Breast epithelium (tissue), 4 donors: Measurements from ENCODE around the gene C12orf75. TPM values are rescaled to one million over a fixed set of nuclear protein-coding genes. Genes with fewer than 3 reads are reported as not detected.

Experiments
- DNase-seq, 2 donors: peaks; one replicate each; pipeline ENCODE4 v3.0.0-alpha.2; 2019; ENCODE audit warnings: low spot score in 2 of 2
- H3K27ac ChIP-seq, 2 donors: fragments of 200-600 bp; sonication (generic) in 1 of 2; one replicate each; pipeline ENCODE4 v1.5.1; 2016 to 2019; ENCODE audit warnings: mild to moderate bottlenecking in 1 of 2
- H3K27me3 ChIP-seq, 2 donors: fragments of 200-600 bp; sonication (generic) in 1 of 2; one replicate each; pipeline versions ENCODE4 v1.5.1 to v1.6.0; 2017 to 2019; ENCODE audit warnings: control low read depth in 1 of 2, mild to moderate bottlenecking in 1 of 2
- H3K36me3 ChIP-seq: fragments of 200-600 bp; one replicate; pipeline ENCODE4 v1.5.1; 2019
- H3K4me1 ChIP-seq, 2 donors: fragments of 200-600 bp; sonication (generic); one replicate each; pipeline ENCODE4 v1.5.1; 2016 to 2019; ENCODE audit warnings: control low read depth in 1 of 2
- H3K4me3 ChIP-seq, 3 donors: fragments of 200-600 bp; sonication (generic); 1 replicate in 2 of 3; 2 replicates in 1 of 3; pipeline ENCODE4 v1.5.1; 2016 to 2019; ENCODE audit warnings: mild to moderate bottlenecking in 3 of 3, moderate library complexity in 2 of 3
- H3K9me3 ChIP-seq, 2 donors: fragments of 200-600 bp; sonication (generic) in 1 of 2; one replicate each; pipeline ENCODE4 v1.5.1; 2016 to 2019; ENCODE audit warnings: control low read depth in 1 of 2
- POLR2A ChIP-seq: fragments of 450-650 bp; IDR thresholded peaks from one replicate; pipeline ENCODE4 v1.6.1; 2016; ENCODE audit warnings: antibody characterized with exemption, mild to moderate bottlenecking, moderate library complexity
- POLR2AphosphoS5 ChIP-seq, 3 donors: sonication (generic); formaldehyde crosslinking; IDR thresholded peaks; one replicate each; pipeline ENCODE4 v1.6.1; 2017; ENCODE audit warnings: antibody characterized with exemption in 3 of 3
- intact Hi-C: fragments of 100-400 bp; cut with DNase I; formaldehyde crosslinking; loops from one replicate; pipeline ENCODE4 v1.15.1; 2023; ENCODE audit warnings: low total_unique reads
- total RNA-seq, 3 donors: library from RNA; depleted of rRNA; stranded (reverse); fragments of >200 nt; gene quantifications; one replicate each; pipeline ENCODE4 v1.1.0, GENCODE V29; 2016
- TF ChIP-seq, protein P1 (sequence below), 3 donors: fragments of 450-650 bp; IDR thresholded peaks; one replicate each; pipeline ENCODE4 v1.5.1; 2016 to 2017; ENCODE audit warnings: antibody characterized with exemption in 3 of 3, mild to moderate bottlenecking in 3 of 3, moderate library complexity in 3 of 3

Gene C12orf75
- total RNA-seq, 3 donors from 2014 or later: 2.4 to 20.9 (median 20.0) TPM

DNA sequence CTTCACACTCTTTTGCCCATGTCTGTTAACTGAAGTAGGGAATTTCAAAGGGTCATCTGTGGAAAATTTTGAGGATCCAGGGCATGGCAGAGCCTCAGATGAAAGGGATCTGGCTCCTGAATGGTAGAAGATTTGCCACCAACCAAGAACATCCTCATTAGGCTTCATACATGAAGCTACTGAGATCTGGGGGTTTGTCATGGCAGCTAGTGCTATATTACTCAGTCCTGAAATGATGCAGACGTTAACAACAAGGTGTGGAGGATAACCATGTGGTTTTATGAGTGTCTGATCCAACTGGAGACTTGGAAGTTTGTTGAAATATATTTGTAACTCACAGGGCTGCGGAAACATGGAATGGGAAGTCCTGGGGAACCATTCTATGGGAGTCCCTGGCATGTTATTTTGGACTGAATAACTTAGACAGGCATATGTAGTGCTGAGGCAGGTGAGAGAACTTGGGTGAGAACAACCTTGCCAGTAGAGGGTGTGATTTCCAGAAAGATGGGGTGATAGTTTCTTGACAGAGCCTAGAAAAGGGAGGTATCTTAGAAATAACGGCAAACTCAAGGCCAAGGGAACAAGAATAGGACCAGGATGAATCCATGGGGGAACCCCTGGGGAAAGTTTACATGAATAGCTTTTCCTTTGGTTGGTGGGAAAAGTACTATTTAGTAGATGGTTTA lies 42.0 kb upstream of the C12orf75 start:
- Histone ChIP-seq H3K4me3 (no peak overlapping the region), H3K9me3 (no peaks in the 10 kb centered on the region), H3K36me3 (peaks cover 4% of the 10 kb centered on the region), H3K27ac (no peak overlapping the region), H3K4me1 (no peaks in the 10 kb centered on the region), H3K27me3 (no peaks in the 10 kb centered on the region)
- intact Hi-C loops: no loop called here
- no peak for DNase-seq
- TF ChIP-seq POLR2A: no peak
- no peak for TF ChIP-seq POLR2AphosphoS5 (IDR thresholded peaks at IDR 0.05)
- TF ChIP-seq, protein P1, sequence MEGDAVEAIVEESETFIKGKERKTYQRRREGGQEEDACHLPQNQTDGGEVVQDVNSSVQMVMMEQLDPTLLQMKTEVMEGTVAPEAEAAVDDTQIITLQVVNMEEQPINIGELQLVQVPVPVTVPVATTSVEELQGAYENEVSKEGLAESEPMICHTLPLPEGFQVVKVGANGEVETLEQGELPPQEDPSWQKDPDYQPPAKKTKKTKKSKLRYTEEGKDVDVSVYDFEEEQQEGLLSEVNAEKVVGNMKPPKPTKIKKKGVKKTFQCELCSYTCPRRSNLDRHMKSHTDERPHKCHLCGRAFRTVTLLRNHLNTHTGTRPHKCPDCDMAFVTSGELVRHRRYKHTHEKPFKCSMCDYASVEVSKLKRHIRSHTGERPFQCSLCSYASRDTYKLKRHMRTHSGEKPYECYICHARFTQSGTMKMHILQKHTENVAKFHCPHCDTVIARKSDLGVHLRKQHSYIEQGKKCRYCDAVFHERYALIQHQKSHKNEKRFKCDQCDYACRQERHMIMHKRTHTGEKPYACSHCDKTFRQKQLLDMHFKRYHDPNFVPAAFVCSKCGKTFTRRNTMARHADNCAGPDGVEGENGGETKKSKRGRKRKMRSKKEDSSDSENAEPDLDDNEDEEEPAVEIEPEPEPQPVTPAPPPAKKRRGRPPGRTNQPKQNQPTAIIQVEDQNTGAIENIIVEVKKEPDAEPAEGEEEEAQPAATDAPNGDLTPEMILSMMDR (IDR thresholded peaks at IDR 0.05): no peak

DNA sequence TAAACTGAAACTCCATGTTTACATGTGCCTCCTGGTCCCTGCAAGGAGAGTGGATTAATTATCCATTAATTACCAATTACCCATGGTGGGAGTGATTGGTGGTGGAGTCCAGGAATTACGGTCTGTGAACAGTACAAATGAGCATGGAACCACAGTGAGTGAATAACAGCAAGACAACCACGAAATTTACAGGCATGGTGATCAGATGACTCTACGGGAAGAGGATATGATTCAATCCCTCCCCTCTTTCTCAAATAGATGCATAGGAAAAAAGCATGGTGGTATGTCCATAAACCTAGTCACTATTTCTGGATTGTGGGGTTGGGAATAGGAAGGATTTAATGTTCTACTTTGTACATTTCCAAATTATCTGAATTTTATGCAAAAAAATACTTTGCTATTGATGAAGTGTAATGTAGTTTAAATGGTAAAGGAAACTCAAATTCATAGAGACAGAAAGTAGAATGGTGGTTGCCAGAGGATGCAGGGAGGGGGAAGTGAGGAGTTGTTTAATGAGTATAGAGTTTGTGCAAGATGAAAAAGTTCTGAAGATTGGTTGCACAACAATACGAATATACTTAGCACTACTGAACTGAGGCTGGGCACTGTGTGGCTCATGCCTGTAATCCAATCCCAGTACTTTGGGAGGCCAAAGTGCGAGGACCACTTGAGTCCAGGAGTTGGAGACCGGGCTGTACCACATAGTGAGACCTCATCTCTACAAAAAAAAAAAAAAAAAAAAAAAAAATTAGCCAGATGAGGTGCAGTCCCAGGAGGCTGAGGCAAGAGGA lies 41.2 kb upstream of the C12orf75 start:
- no peak overlapping the region for H3K27ac ChIP-seq
- DNase-seq: no peak
- H3K27me3 ChIP-seq: no peaks in the 10 kb centered on the region
- no peaks in the 10 kb centered on the region for H3K9me3 ChIP-seq
- H3K4me1 ChIP-seq: no peaks in the 10 kb centered on the region
- intact Hi-C loops: no loop called here
- H3K4me3 ChIP-seq: no peak overlapping the region
- H3K36me3 ChIP-seq: peaks cover 4% of the 10 kb centered on the region
- TF ChIP-seq, protein P1 (IDR thresholded peaks at IDR 0.05): no peak
- TF ChIP-seq POLR2A (no peak), POLR2AphosphoS5 (IDR thresholded peaks at IDR 0.05) (no peak)

DNA sequence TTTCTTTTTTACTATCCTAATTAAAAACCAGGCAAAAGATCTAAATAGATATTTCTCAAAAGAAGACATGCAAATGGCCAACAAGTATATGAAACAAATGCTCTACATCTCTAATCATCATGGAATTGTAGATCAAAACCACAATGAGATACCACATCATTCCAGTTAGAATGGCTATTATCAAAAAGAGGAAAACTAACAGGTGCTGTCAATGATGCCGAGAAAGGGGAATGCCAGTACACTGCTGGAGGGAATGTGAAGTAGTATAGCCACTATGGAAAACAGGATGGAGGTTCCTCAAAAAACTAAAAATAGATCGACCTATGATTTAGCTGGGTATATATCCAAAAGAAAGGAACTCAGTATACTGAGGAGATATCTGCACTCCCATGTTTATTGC lies 39.0 kb upstream of the C12orf75 start:
- H3K27ac ChIP-seq: no peak overlapping the region

DNA sequence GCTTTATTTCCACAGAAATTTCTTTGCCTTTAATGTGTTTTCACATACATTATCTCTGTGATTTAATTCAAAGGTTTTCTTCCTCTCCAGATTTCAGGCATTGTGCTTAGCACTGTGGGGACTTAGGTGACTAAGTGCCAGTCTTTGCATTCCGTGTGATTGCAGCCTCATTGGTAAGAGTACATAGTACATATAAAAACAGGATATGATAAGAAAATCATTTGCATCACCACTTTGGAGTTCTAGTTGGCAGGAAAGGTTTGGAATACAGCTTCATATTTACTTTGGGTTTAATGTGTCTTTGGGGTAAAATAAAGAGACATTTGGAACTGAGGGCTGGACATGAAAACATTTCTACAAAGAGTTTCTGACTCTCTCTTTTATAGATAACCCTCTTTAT lies 37.8 kb upstream of the C12orf75 start:
- Histone ChIP-seq H3K4me3 (no peak overlapping the region), H3K27ac (no peak overlapping the region), H3K9me3 (no peaks in the 10 kb centered on the region), H3K4me1 (no peaks in the 10 kb centered on the region), H3K27me3 (no peaks in the 10 kb centered on the region), H3K36me3 (no peaks in the 10 kb centered on the region)
- intact Hi-C loops: loop anchor here (5.0 kb wide), 1 partner anchor 665 kb away; no protein-coding TSS in a partner anchor
- no peak for TF ChIP-seq POLR2AphosphoS5 (IDR thresholded peaks at IDR 0.05)
- TF ChIP-seq, protein P1 (IDR thresholded peaks at IDR 0.05): no peak
- TF ChIP-seq POLR2A: no peak
- DNase-seq: no peak

More for the DNA sequence above, 39.0 kb upstream of the C12orf75 start:
- TF ChIP-seq, protein P1 (IDR thresholded peaks at IDR 0.05): no peak
- TF ChIP-seq POLR2AphosphoS5 (IDR thresholded peaks at IDR 0.05) (no peak), POLR2A (no peak)
- no peak overlapping the region for H3K4me3 ChIP-seq
- no peaks in the 10 kb centered on the region for H3K9me3 ChIP-seq
- DNase-seq: no peak
- intact Hi-C loops: loop anchor here (5.0 kb wide), 1 partner anchor 664 kb away; no protein-coding TSS in a partner anchor
- no peaks in the 10 kb centered on the region for H3K27me3 ChIP-seq
- no peaks in the 10 kb centered on the region for H3K36me3 ChIP-seq
- H3K4me1 ChIP-seq: no peaks in the 10 kb centered on the region

DNA sequence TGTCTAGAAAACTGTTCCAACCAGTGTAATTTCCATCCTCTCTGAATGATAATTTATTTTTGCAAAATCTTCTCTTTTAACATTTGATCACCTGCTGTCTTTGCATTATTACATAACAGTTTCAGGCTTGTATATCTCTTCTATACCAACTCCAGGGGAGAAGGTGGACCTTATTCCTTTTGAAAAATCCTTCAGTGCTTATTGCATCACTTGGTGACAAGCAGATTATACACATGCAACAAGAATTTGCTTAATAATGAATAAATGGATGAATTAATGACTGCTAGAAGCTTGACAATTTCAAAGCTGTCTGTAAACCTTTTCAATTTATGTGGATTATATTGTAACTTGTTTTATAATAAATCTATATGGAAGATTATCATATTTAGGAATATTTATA lies 37.3 kb upstream of the C12orf75 start:
- no peak overlapping the region for H3K27ac ChIP-seq
- no peak for DNase-seq
- H3K36me3 ChIP-seq: no peaks in the 10 kb centered on the region
- H3K4me1 ChIP-seq: no peaks in the 10 kb centered on the region
- no peak overlapping the region for H3K4me3 ChIP-seq
- no peak for TF ChIP-seq POLR2A
- no peaks in the 10 kb centered on the region for H3K9me3 ChIP-seq
- no peaks in the 10 kb centered on the region for H3K27me3 ChIP-seq
- intact Hi-C loops: loop anchor here (5.0 kb wide), 1 partner anchor 666 kb away; no protein-coding TSS in a partner anchor
